K562 (cell line): Measurements from ENCODE around the gene ZNF705A. TPM values are rescaled to one million over a fixed set of nuclear protein-coding genes. Genes with fewer than 3 reads are reported as not detected.

ENCODE experiments used
- ARHGAP35 ChIP-seq: fragments of 450-650 bp; IDR thresholded peaks from 2 replicates; pipeline ENCODE4 v1.6.1; 2018; ENCODE audit not compliant: partially characterized antibody
- CHD1 ChIP-seq: fragments of 200-600 bp; sonication (generic); IDR thresholded peaks from one replicate; pipeline ENCODE4 v1.6.1; 2012; ENCODE audit warnings: mild to moderate bottlenecking, moderate library complexity, low read length, inconsistent platforms
- CXXC5 ChIP-seq: fragments of 250-450 bp; sonication (Bioruptor Pico); IDR thresholded peaks from 2 replicates; pipeline ENCODE4 v1.8.0; 2022; ENCODE audit warnings: inconsistent platforms, mild to moderate bottlenecking, moderate library complexity
- FOS ChIP-seq: IDR thresholded peaks from 3 replicates; pipeline ENCODE4 v1.6.1; 2011; ENCODE audit not compliant: insufficient read length; ENCODE audit errors: extremely low read depth
- NFXL1 ChIP-seq: fragments of 450-650 bp; formaldehyde crosslinking; IDR thresholded peaks from 2 replicates; pipeline ENCODE4 v1.4.0; 2021; ENCODE audit warnings: mild to moderate bottlenecking
- STAT5A ChIP-seq: IDR thresholded peaks from 2 replicates; pipeline ENCODE4 v1.6.1; 2012; ENCODE audit warnings: low read length, inconsistent platforms, borderline replicate concordance
- TAF9B ChIP-seq: fragments of 450-650 bp; IDR thresholded peaks from 2 replicates; pipeline ENCODE4 v1.6.1; 2018; ENCODE audit warnings: mild to moderate bottlenecking; ENCODE audit not compliant: partially characterized antibody
- TCF3 ChIP-seq: sonication (generic); formaldehyde crosslinking; IDR thresholded peaks from 2 replicates; pipeline ENCODE4 v1.4.0; 2020; ENCODE audit warnings: mild to moderate bottlenecking, missing genetic modification reagents
- TSC22D4 ChIP-seq: fragments of 450-650 bp; IDR thresholded peaks from 2 replicates; pipeline ENCODE4 v1.6.1; 2016; ENCODE audit warnings: missing genetic modification characterization, missing biosample characterization, control low read depth
- ZFX ChIP-seq: sonication (generic); formaldehyde crosslinking; IDR thresholded peaks from 2 replicates; pipeline ENCODE4 v1.8.0; 2022; ENCODE audit warnings: mild to moderate bottlenecking, missing genetic modification reagents, moderate library complexity
- ZKSCAN1 ChIP-seq: fragments of 150-350 bp; IDR thresholded peaks from 2 replicates; pipeline ENCODE4 v1.6.1; 2016; ENCODE audit warnings: low read depth, low read length
- ZNF408 ChIP-seq: fragments of 250-450 bp; sonication (Bioruptor Pico); IDR thresholded peaks from 2 replicates; pipeline ENCODE4 v1.4.0; 2020; ENCODE audit warnings: low read depth, mild to moderate bottlenecking, moderate library complexity
- ZNF592 ChIP-seq: fragments of 450-650 bp; IDR thresholded peaks from 2 replicates; pipeline ENCODE4 v1.6.1; 2017; ENCODE audit warnings: antibody characterized with exemption, mild to moderate bottlenecking
- ZNF707 ChIP-seq: fragments of 250-450 bp; sonication (Bioruptor Pico); conservative IDR thresholded peaks from 2 replicates; pipeline ENCODE4 v1.8.0; 2022; ENCODE audit warnings: inconsistent platforms, mild to moderate bottlenecking, moderate library complexity
- polyA plus RNA-seq, 8 experiments: library from polyadenylated mRNA; depleted of rRNA in 4 of 8; stranded (reverse) in 5 of 8; unstranded in 3 of 8; fragments of >200 nt; fragmentation: Nextera tagmentation in 2 of 8; fragmentation: Illumina TruSeq in 1 of 8; extraction: Ambion mirVana in 2 of 8; extraction: Trizol in 1 of 8; gene quantifications; 2 replicates each; pipeline versions ENCODE4 v1.2.1 to v1.2.3, GENCODE V29; 2011 to 2014; ENCODE audit warnings: inconsistent platforms in 1 of 8, missing spikeins in 1 of 8
- total RNA-seq, 7 experiments: library from RNA; depleted of rRNA in 6 of 7; stranded (reverse); fragments of >200 nt in 6 of 7; fragmentation: Illumina TruSeq in 2 of 7; extraction: Trizol in 2 of 7; gene quantifications; 2 replicates each; pipeline versions ENCODE4 v1.2.1 to v1.2.3, GENCODE V29; 2011 to 2021; ENCODE audit warnings: low replicate concordance in 1 of 7
- TF ChIP-seq, protein P1 (sequence below): IDR thresholded peaks from 3 replicates; pipeline ENCODE4 v1.6.1; 2011; ENCODE audit warnings: borderline replicate concordance, mild to moderate bottlenecking, moderate library complexity; ENCODE audit not compliant: insufficient read length; ENCODE audit errors: extremely low read depth
- TF ChIP-seq, protein P2 (sequence below): fragments of 450-650 bp; formaldehyde crosslinking; IDR thresholded peaks from 2 replicates; pipeline ENCODE4 v1.4.0; 2020; ENCODE audit warnings: mild to moderate bottlenecking, moderate library complexity
- TF ChIP-seq, protein P3 (sequence below): fragments of 450-650 bp; IDR thresholded peaks from 2 replicates; pipeline ENCODE4 v1.6.1; 2018; ENCODE audit warnings: mild to moderate bottlenecking, low read depth; ENCODE audit not compliant: partially characterized antibody

Gene ZNF705A
- total and polyA plus RNA-seq, 9 of the 15 experiments (the other 6 are each of a cell fraction or from before 2014, with no cell fraction given): not detected

GRCh38 chr12:8157484-8158198, 826 bp downstream of the ZNF705A start (continued):
- TF ChIP-seq ZNF592 (peak; percentile 48; the same call in 1 of the 2 replicates), ZNF408 (CRISPR knock-in tag) (no peak), CXXC5 (peak; percentile 39; the same call in 1 of the 2 replicates), ARHGAP35 (no peak), FOS (no peak), NFXL1 (peak; percentile 68; the same call in 1 of the 2 replicates), TAF9B (no peak), CHD1 (no peak), ZKSCAN1 (no peak), ZNF707 (CRISPR knock-in tag) (no peak), TCF3 (CRISPR knock-in tag) (no peak), ZFX (CRISPR knock-in tag) (no peak), TSC22D4 (tag) (no peak), STAT5A (no peak)
- TF ChIP-seq, protein P1, sequence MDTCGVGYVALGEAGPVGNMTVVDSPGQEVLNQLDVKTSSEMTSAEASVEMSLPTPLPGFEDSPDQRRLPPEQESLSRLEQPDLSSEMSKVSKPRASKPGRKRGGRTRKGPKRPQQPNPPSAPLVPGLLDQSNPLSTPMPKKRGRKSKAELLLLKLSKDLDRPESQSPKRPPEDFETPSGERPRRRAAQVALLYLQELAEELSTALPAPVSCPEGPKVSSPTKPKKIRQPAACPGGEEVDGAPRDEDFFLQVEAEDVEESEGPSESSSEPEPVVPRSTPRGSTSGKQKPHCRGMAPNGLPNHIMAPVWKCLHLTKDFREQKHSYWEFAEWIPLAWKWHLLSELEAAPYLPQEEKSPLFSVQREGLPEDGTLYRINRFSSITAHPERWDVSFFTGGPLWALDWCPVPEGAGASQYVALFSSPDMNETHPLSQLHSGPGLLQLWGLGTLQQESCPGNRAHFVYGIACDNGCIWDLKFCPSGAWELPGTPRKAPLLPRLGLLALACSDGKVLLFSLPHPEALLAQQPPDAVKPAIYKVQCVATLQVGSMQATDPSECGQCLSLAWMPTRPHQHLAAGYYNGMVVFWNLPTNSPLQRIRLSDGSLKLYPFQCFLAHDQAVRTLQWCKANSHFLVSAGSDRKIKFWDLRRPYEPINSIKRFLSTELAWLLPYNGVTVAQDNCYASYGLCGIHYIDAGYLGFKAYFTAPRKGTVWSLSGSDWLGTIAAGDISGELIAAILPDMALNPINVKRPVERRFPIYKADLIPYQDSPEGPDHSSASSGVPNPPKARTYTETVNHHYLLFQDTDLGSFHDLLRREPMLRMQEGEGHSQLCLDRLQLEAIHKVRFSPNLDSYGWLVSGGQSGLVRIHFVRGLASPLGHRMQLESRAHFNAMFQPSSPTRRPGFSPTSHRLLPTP: no peak
- TF ChIP-seq, protein P2, sequence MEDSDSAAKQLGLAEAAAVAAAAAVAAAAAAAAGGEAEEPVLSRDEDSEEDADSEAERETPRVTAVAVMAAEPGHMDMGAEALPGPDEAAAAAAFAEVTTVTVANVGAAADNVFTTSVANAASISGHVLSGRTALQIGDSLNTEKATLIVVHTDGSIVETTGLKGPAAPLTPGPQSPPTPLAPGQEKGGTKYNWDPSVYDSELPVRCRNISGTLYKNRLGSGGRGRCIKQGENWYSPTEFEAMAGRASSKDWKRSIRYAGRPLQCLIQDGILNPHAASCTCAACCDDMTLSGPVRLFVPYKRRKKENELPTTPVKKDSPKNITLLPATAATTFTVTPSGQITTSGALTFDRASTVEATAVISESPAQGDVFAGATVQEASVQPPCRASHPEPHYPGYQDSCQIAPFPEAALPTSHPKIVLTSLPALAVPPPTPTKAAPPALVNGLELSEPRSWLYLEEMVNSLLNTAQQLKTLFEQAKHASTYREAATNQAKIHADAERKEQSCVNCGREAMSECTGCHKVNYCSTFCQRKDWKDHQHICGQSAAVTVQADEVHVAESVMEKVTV (CRISPR knock-in tag): no peak
- TF ChIP-seq, protein P3, sequence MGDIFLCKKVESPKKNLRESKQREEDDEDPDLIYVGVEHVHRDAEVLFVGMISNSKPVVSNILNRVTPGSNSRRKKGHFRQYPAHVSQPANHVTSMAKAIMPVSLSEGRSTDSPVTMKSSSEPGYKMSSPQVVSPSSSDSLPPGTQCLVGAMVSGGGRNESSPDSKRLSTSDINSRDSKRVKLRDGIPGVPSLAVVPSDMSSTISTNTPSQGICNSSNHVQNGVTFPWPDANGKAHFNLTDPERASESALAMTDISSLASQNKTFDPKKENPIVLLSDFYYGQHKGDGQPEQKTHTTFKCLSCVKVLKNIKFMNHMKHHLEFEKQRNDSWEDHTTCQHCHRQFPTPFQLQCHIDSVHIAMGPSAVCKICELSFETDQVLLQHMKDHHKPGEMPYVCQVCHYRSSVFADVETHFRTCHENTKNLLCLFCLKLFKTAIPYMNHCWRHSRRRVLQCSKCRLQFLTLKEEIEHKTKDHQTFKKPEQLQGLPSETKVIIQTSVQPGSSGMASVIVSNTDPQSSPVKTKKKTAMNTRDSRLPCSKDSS: no peak
